Psoas muscle (tissue), 8 donors: ENCODE measurements around the gene NUSAP1. TPM values are rescaled to one million over a fixed set of nuclear protein-coding genes. Genes with fewer than 3 reads are reported as not detected.

Experiments
- ATAC-seq, 4 donors: fragments of 200-7000 bp; cut with Tn5 transposase; one replicate each; pipeline ENCODE4 v1.9.1; 2020; ENCODE audit warnings: moderate library complexity in 3 of 4, mild to moderate bottlenecking in 2 of 4
- DNase-seq, 2 donors: peaks; one replicate each; pipeline ENCODE4 v3.0.0-alpha.2; 2020
- H3K27ac ChIP-seq: fragments of 200-600 bp; one replicate; pipeline ENCODE4 v1.8.0; 2022
- H3K27me3 ChIP-seq, 3 donors: fragments of 200-600 bp in 1 of 3; one replicate each; pipeline versions ENCODE4 v1.6.1 to v1.8.0; 2013 to 2022; ENCODE audit warnings: low read length in 2 of 3, mild to moderate bottlenecking in 2 of 3, moderate library complexity in 1 of 3; ENCODE audit not compliant: insufficient read depth in 3 of 3
- H3K36me3 ChIP-seq, 2 donors: fragments of 200-600 bp in 1 of 2; one replicate each; pipeline versions ENCODE4 v1.6.1 to v1.8.0; 2013 to 2022; ENCODE audit warnings: low read depth in 1 of 2, mild to moderate bottlenecking in 1 of 2, moderate library complexity in 1 of 2; ENCODE audit not compliant: insufficient read depth in 1 of 2
- H3K4me1 ChIP-seq: fragments of 200-600 bp; one replicate; pipeline ENCODE4 v1.8.0; 2022
- H3K4me3 ChIP-seq: fragments of 200-600 bp; one replicate; pipeline ENCODE4 v1.8.0; 2022; ENCODE audit warnings: mild to moderate bottlenecking
- H3K9me3 ChIP-seq: fragments of 200-600 bp; one replicate; pipeline ENCODE4 v1.8.0; 2022
- CTCF ChIP-seq: fragments of 200-600 bp; IDR thresholded peaks from one replicate; pipeline ENCODE4 v1.8.0; 2022; ENCODE audit warnings: antibody characterized with exemption
- WGBS, 3 donors: extraction: QIAGEN DNeasy Blood & Tissue Kit; methylation state at CpG; one replicate each; pipeline versions ENCODE4 v1.1.6 to v1.1.7; 2013; 5-methylcytosine and 5-hydroxymethylcytosine counted together
- intact Hi-C, 2 donors: fragments of 100-400 bp; cut with DNase I; formaldehyde crosslinking; loops; one replicate each; pipeline versions ENCODE4 v1.11.0 to v1.14.2; 2022
- polyA plus RNA-seq, 3 donors: library from polyadenylated mRNA; stranded (reverse); fragments of 200-250 nt; gene quantifications; one replicate each; pipeline ENCODE4 v1.2.3, GENCODE V29; 2013
- total RNA-seq, 4 donors: library from RNA; stranded (reverse); fragmentation: NEBNext Ultra II Directional in 2 of 4; extraction: Animal tissue kit (Norgen Biotek cat#: 25700) in 2 of 4; gene quantifications; one replicate each; pipeline versions ENCODE4 v1.2.1 to v1.2.4, GENCODE V29; 2021 to 2023
- donor health status: healthy with polysubstance abuse.
- donor health status: DM: no; HTN: no; CAD: no; lungs with moderate emphysema.
- donor health status: Bipolar disorder and iron deficiency.
- donor health status: healthy.
- donor health status: DM: yes; HTN: yes; CAD: no.
- donor health status: DM: no; HTN: no; CAD: no.
- donor health status: DM: no; HTN: no; CAD: no.
- donor health status: DM: yes; HTN: yes; CAD: no.

Gene NUSAP1
- total and polyA plus RNA-seq, 7 donors, result 1.0 to 5.6 (median 2.3) TPM

- H3K4me1 ChIP-seq, result peaks cover 5% of the 10 kb centered on the region
- H3K9me3 ChIP-seq, result no peaks in the 10 kb centered on the region
- 82 to 88% (median 82%) methylated on average over 5 of the region's 5 CpGs for WGBS, 3 donors
- ATAC-seq, result no peak
- no peak for TF ChIP-seq CTCF
- no peaks in the 10 kb centered on the region for H3K27me3 ChIP-seq
- intact Hi-C loops, result no loop called here
- no peak overlapping the region for H3K4me3 ChIP-seq
- DNase-seq, result no peak
- no peak overlapping the region for H3K27ac ChIP-seq
- peaks cover 0 to 3% of the 10 kb centered on the region in 2 donors for H3K36me3 ChIP-seq
These were observed 74.7 kb downstream of the NUSAP1 start for GRCh38 chr15:41407341-41407740.

- H3K4me1 ChIP-seq, result peaks cover 5% of the 10 kb centered on the region
- no peaks in the 10 kb centered on the region for H3K9me3 ChIP-seq
- TF ChIP-seq CTCF, result no peak
- DNase-seq (no peak), ATAC-seq (peak; percentile 54 to 76 (median 74))
- H3K36me3 ChIP-seq, result peaks cover 0 to 3% of the 10 kb centered on the region in 2 donors
- no peak overlapping the region for H3K27ac ChIP-seq
- H3K4me3 ChIP-seq, result no peak overlapping the region
- WGBS, 3 donors, result 52 to 62% (median 58%) methylated on average over 2 of the region's 2 CpGs
- H3K27me3 ChIP-seq, result no peaks in the 10 kb centered on the region
- intact Hi-C loops, result no loop called here
These were observed 75.6 kb downstream of the NUSAP1 start for GRCh38 chr15:41408234-41408641.

- ATAC-seq (no peak), DNase-seq (no peak)
- Histone ChIP-seq H3K4me1 (peaks cover 9% of the 10 kb centered on the region), H3K27me3 (no peaks in the 10 kb centered on the region), H3K9me3 (no peaks in the 10 kb centered on the region), H3K4me3 (no peak overlapping the region), H3K36me3 (peaks cover 0 to 3% of the 10 kb centered on the region in 2 donors), H3K27ac (no peak overlapping the region)
- no peak for TF ChIP-seq CTCF
- intact Hi-C loops, result no loop called here
- WGBS, 3 donors, result 74 to 81% (median 80%) methylated on average over 2 of the region's 2 CpGs
These were observed 78.3 kb downstream of the NUSAP1 start for GRCh38 chr15:41411031-41411430.

- intact Hi-C loops, result no loop called here
- H3K4me1 ChIP-seq, result peaks cover 9% of the 10 kb centered on the region
- no peaks in the 10 kb centered on the region for H3K27me3 ChIP-seq
- H3K4me3 ChIP-seq, result no peak overlapping the region
- WGBS, 3 donors, result 76 to 89% (median 84%) methylated on average over 3 of the region's 3 CpGs
- H3K9me3 ChIP-seq, result no peaks in the 10 kb centered on the region
- no peak for TF ChIP-seq CTCF
- no peak for DNase-seq
- no peak overlapping the region for H3K27ac ChIP-seq
- peaks cover 0 to 3% of the 10 kb centered on the region in 2 donors for H3K36me3 ChIP-seq
- no peak for ATAC-seq
These were observed 78.8 kb downstream of the NUSAP1 start for GRCh38 chr15:41411441-41411840.

GRCh38 chr15:41416128-41416741, 83.6 kb downstream of the NUSAP1 start:
- ATAC-seq (peak; percentile 8 to 52 (median 28)), DNase-seq (no peak)
- peak overlapping the region; percentile 100 for H3K4me3 ChIP-seq
- H3K27ac ChIP-seq, result peak overlapping the region; percentile 90
- 31 to 32% (median 31%) methylated on average over 20 of the region's 20 CpGs for WGBS, 3 donors
- no peak for TF ChIP-seq CTCF
- no peaks in the 10 kb centered on the region for H3K27me3 ChIP-seq
- H3K36me3 ChIP-seq, result no peaks in the 10 kb centered on the region
- H3K4me1 ChIP-seq, result peaks cover 27% of the 10 kb centered on the region
- intact Hi-C loops, result no loop called here
- H3K9me3 ChIP-seq, result no peaks in the 10 kb centered on the region
